ENCODE data around the gene NAALADL2. TPM values are rescaled to one million over a fixed set of nuclear protein-coding genes. Genes with fewer than 3 reads are reported as not detected.

NAALADL2 gene
- polyA plus RNA-seq, 1 donor from 2014 or later: 1.6 TPM

- Histone ChIP-seq H3F3A (ENCODE audit: insufficient read depth, low read length, poor library complexity, severe bottlenecking) (no peaks in the 10 kb centered on the region), H3K36me3 (ENCODE audit: insufficient read depth, low read length) (no peaks in the 10 kb centered on the region), H4K20me1 (ENCODE audit: insufficient read depth) (no peaks in the 10 kb centered on the region), H3K9me3 (ENCODE audit: low read length) (no peaks in the 10 kb centered on the region), H3K79me2 (replicated peaks; ENCODE audit: insufficient read depth, low read length) (no peaks in the 10 kb centered on the region), H2AFZ (ENCODE audit: low read depth, low read length) (no peak overlapping the region), H3K4me2 (ENCODE audit: low read length) (no peak overlapping the region), H3K9me2 (ENCODE audit: insufficient read depth, low read length) (no peaks in the 10 kb centered on the region), H3K27ac (ENCODE audit: low read length) (no peak overlapping the region), H3K9ac (ENCODE audit: low read length) (no peak overlapping the region), H3K27me3 (ENCODE audit: insufficient read depth, low read depth, low read length) (no peaks in the 10 kb centered on the region), H3K4me3 (ENCODE audit: low read length) (no peak overlapping the region)
- TF ChIP-seq RAD21 (conservative IDR thresholded peaks at IDR 0.05): no peak
- TF ChIP-seq POLR2AphosphoS5 (IDR thresholded peaks at IDR 0.05): no peak
- no peak for TF ChIP-seq EP300 (conservative IDR thresholded peaks at IDR 0.05; ENCODE audit: poor library complexity, severe bottlenecking)
- TF ChIP-seq MXI1 (conservative IDR thresholded peaks at IDR 0.05; ENCODE audit: poor library complexity, severe bottlenecking): no peak
- no peak for TF ChIP-seq REST (IDR thresholded peaks at IDR 0.05; ENCODE audit: borderline replicate concordance)
- no peak for TF ChIP-seq EZH2 (IDR thresholded peaks at IDR 0.05; ENCODE audit: borderline replicate concordance, insufficient read depth, low read length, poor library complexity, severe bottlenecking)
- no peak for TF ChIP-seq CTCF (IDR thresholded peaks at IDR 0.05; ENCODE audit: poor library complexity, severe bottlenecking)
- no peak for TF ChIP-seq SMC3 (conservative IDR thresholded peaks at IDR 0.05; ENCODE audit: poor library complexity)
- TF ChIP-seq TAF1 (IDR thresholded peaks at IDR 0.05; ENCODE audit: low read depth): no peak
Observed at GRCh38 chr3:175340338-175341015, 481.3 kb downstream of the NAALADL2 start.

- H3K36me3 ChIP-seq (ENCODE audit: insufficient read depth, low read length): no peaks in the 10 kb centered on the region
- H2AFZ ChIP-seq (ENCODE audit: low read depth, low read length): no peak overlapping the region
- H3K9me2 ChIP-seq (ENCODE audit: insufficient read depth, low read length): no peaks in the 10 kb centered on the region
- H4K20me1 ChIP-seq (ENCODE audit: insufficient read depth): no peaks in the 10 kb centered on the region
- H3K4me3 ChIP-seq (ENCODE audit: low read length): no peak overlapping the region
- TF ChIP-seq REST (IDR thresholded peaks at IDR 0.05; ENCODE audit: borderline replicate concordance): no peak
- TF ChIP-seq EZH2 (IDR thresholded peaks at IDR 0.05; ENCODE audit: borderline replicate concordance, insufficient read depth, low read length, poor library complexity, severe bottlenecking): no peak
- TF ChIP-seq EP300 (conservative IDR thresholded peaks at IDR 0.05; ENCODE audit: poor library complexity, severe bottlenecking): no peak
- TF ChIP-seq SMC3 (conservative IDR thresholded peaks at IDR 0.05; ENCODE audit: poor library complexity): no peak
- no peak for TF ChIP-seq RAD21 (conservative IDR thresholded peaks at IDR 0.05)
- TF ChIP-seq CTCF (IDR thresholded peaks at IDR 0.05; ENCODE audit: poor library complexity, severe bottlenecking): no peak
- TF ChIP-seq MXI1 (conservative IDR thresholded peaks at IDR 0.05; ENCODE audit: poor library complexity, severe bottlenecking): no peak
- TF ChIP-seq POLR2AphosphoS5 (IDR thresholded peaks at IDR 0.05): no peak
- TF ChIP-seq TAF1 (IDR thresholded peaks at IDR 0.05; ENCODE audit: low read depth): no peak
- H3K27me3 ChIP-seq (ENCODE audit: insufficient read depth, low read depth, low read length): no peaks in the 10 kb centered on the region
- no peaks in the 10 kb centered on the region for H3K79me2 ChIP-seq (replicated peaks; ENCODE audit: insufficient read depth, low read length)
- H3K27ac ChIP-seq (ENCODE audit: low read length): no peak overlapping the region
- H3K9ac ChIP-seq (ENCODE audit: low read length): no peak overlapping the region
- no peaks in the 10 kb centered on the region for H3K9me3 ChIP-seq (ENCODE audit: low read length)
- H3K4me2 ChIP-seq (ENCODE audit: low read length): no peak overlapping the region
- no peaks in the 10 kb centered on the region for H3F3A ChIP-seq (ENCODE audit: insufficient read depth, low read length, poor library complexity, severe bottlenecking)
Observed at GRCh38 chr3:175342196-175342595, 483.1 kb downstream of the NAALADL2 start.
